NAMALWA (cell line): ENCODE results near the gene EIF4E2.

ENCODE experiments used
- DNase-seq: peaks from one replicate; pipeline ENCODE4 v3.0.0-alpha.2; 2015; ENCODE audit warnings: low spot score

The EIF4E2 gene

GRCh38 chr2:232600053-232600773 is 49.7 kb downstream of the EIF4E2 start:
- DNase-seq = no peak

- no peak for DNase-seq
These were observed 52.8 kb downstream of the EIF4E2 start for GRCh38 chr2:232603283-232603682.

GRCh38 chr2:232604535-232604934 is 54.0 kb downstream of the EIF4E2 start:
- DNase-seq = no peak

- no peak for DNase-seq
These were observed 56.5 kb downstream of the EIF4E2 start for GRCh38 chr2:232607011-232607410.

- DNase-seq = no peak
These were observed 59.1 kb downstream of the EIF4E2 start for GRCh38 chr2:232609607-232610006.

GRCh38 chr2:232610081-232610480 is 59.6 kb downstream of the EIF4E2 start:
- no peak for DNase-seq

GRCh38 chr2:232611061-232611460 is 60.6 kb downstream of the EIF4E2 start:
- no peak for DNase-seq

- DNase-seq = peak; percentile 70
These were observed 61.2 kb downstream of the EIF4E2 start for GRCh38 chr2:232611559-232612218.

GRCh38 chr2:232613538-232614134 is 63.1 kb downstream of the EIF4E2 start:
- DNase-seq = no peak

GRCh38 chr2:232615339-232615738 is 64.8 kb downstream of the EIF4E2 start:
- no peak for DNase-seq
